HG03521 (cell line): ENCODE measurements around the gene CTNNBL1.
"Not testable (repeated sequence)": the region's sequence is repeated elsewhere in the genome, so short reads cannot be mapped to it uniquely, and the experiment has no call there.

Experiments used
- ATAC-seq: cut with Tn5 transposase; IDR thresholded peaks from one replicate; pipeline ENCODE4 v1.9.1; 2021; ENCODE audit warnings: mild to moderate bottlenecking, moderate library complexity; ENCODE audit not compliant: unreplicated experiment

Gene CTNNBL1

DNA sequence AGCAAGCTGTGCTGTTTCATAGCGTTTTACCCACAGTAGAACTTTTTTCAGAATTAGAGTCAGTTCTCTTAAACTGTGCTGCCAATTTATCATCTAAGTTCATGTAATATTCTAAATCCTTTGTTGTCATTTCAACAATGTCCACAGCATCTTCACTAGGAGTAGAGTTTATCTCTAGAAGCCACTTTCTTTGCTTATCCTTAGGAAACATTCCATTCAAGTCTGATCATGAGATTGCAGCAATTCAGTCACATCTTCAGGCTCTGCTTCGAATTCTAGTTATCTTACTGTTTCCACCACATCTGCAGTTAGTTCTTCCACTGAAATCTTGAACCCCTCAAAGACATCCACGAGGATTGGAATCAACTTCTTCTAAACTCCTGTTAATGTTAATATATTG, 12.5 kb downstream of the CTNNBL1 start:
- no peak for ATAC-seq

DNA sequence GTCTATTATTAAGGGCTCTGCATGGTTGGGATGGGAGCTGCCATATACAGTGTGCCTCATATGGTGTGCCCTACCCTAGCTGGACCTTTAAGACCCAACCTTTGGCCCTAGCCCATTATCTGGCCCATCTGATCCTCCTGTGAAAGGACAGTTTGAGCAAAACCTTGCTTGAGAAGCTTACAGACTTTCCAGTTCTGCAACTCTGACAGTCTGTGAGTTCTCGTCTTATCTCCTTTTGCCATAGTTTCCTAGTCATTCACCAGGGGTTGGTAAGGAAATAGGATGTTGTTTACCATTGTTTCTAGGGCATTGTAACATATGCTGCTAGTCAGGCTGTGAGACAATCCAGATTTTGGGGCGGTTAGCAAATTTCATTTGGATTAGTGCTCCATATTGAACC, 17.2 kb downstream of the CTNNBL1 start:
- no peak for ATAC-seq

- ATAC-seq, result no peak
Measured at GRCh38 chr20:37711994-37712964, 18.4 kb downstream of the CTNNBL1 start.

DNA sequence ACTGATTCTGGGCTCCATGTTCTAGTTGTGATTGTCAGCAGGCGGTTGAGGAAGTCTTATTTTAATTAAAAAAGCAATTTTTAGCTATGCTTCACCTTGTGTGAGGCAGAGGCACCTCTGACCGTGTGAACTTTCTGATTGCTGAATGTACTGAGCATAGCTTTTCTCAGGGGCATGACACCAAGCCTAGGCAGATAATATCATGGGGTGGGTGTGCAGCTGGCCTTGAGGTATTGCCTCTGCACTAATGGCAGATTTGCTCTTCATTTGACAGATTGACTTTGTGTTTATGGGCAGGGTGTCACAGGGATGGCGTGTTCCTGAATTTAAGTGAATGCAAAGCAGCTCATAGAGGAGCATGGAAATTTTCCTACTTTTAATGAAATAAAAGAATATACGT, 19.6 kb downstream of the CTNNBL1 start:
- no peak for ATAC-seq

GRCh38 chr20:37714978-37715672, 21.3 kb downstream of the CTNNBL1 start:
- no peak for ATAC-seq

DNA sequence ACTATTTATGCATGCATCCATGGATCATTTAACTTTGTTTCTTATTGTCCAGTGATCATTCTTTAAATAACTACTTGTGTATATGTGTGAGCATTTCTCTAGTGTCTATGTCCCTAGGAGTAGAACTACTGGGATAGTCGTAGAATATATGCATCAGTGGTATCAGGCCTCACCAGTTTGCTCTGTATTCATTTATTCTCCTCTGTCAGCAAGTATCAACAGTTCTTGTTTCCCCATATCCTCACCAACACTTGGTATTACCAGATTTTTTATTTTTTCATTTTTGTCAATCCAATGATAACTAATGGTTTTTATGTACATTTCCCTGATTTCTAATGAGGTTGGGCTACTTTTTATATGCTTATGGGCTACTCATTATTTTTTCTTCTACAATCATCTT, 27.9 kb downstream of the CTNNBL1 start:
- ATAC-seq, result no peak

GRCh38 chr20:37722312-37722711, 28.5 kb downstream of the CTNNBL1 start:
- not testable (repeated sequence) for ATAC-seq

DNA sequence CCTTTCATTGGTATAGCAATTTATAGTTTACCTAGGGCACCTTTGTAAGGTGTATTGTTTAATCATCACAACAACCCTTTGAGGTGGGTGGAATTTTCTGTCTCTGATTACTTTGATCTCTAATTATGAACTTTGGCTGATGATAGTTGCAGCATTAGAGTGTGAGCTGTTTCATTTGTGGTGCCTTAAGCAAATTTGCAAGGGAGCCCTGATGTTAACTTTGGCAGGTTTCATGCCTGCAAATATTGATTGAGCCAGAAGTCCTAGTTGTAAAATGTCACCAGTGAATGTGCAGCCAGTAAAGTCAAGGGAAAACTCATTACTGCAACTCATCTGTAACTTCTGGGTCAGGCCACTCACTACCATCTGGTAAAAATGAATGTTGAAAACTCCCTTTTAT, 29.8 kb downstream of the CTNNBL1 start:
- ATAC-seq, result no peak

DNA sequence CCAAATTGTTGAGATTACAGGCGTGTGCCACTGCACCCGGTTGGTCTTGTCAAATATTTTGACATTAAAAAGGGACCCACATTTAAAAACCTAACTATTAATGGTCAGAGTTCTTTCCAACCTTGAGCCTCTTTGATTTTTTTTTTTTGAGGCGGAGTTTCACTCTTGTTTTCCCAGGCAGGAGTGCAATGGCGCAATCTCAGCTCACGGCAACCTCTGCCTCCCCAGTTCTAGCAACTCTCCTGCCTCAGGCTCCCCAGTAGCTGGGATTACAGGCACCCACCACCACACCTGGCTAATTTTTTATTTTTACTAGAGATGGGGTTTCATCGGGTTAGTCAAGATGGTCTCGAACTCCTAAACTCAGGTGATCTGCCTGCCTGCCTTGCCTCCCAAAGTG, 31.3 kb downstream of the CTNNBL1 start:
- no peak for ATAC-seq

DNA sequence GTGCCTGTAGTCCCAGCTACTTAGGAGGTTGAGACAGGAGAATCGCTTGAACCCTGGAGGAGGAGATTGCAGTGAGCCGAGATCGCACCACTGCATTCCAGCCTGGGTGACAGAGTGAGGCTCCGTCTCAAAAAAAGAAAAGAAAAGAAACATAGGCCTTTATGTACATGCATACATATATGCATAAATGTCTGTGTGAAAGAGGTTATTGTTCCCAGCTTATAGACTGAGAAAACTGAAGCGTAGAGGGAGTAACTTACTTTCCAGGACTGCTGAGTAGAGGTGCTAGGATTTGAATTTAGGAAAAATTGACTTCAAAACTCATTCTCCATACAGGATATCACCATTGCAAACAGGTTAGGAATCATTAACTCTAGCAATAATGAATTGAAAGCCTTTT, 32.0 kb downstream of the CTNNBL1 start:
- ATAC-seq, result no peak

- no peak for ATAC-seq
Measured at GRCh38 chr20:37726321-37726720, 32.5 kb downstream of the CTNNBL1 start.

DNA sequence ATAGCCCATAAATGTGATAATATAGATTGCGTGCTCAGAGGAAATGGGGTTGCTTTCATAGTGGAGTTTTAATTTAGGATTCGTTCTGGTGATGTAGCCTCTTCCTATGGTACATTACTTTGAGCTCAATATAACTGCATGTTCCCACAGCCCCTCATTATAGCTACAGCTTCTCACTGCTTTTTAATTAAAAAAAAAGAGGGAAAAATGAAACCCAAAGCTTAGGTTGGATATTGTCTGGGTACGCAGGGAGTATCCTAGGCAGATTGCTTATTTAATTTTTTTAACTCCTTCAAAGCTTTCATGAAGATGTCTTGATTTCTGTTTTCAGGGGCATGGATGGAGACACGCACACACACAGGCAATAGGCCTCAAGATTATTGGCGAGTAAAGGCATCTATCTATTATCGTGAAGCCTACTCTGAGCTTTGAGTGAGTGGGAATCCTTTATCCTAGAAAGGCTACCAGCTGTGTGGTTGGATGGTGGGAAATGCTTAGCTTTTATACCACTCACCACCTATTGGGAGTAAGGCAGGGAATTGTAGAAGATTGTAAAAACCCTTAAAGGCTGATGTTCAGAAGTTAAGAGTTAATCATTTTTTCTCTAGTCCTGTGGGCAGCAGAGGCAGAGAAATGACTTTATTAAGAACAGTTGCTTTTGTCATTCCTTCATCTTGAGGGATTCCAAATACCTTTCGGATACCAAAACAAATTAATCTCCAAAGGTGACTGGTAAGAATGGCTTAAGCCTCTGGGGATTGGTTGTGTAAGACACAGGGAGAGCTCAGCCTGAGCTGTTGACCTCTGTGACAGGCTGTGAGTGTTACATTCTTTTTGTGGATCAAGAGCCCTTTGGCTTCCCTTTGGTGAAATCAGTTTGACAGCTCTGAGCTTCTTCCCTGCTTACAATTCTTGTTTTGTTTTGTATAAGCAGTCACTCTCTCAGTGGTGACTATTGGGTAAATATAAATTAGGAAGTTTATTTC, 33.4 kb downstream of the CTNNBL1 start:
- ATAC-seq, result no peak

DNA sequence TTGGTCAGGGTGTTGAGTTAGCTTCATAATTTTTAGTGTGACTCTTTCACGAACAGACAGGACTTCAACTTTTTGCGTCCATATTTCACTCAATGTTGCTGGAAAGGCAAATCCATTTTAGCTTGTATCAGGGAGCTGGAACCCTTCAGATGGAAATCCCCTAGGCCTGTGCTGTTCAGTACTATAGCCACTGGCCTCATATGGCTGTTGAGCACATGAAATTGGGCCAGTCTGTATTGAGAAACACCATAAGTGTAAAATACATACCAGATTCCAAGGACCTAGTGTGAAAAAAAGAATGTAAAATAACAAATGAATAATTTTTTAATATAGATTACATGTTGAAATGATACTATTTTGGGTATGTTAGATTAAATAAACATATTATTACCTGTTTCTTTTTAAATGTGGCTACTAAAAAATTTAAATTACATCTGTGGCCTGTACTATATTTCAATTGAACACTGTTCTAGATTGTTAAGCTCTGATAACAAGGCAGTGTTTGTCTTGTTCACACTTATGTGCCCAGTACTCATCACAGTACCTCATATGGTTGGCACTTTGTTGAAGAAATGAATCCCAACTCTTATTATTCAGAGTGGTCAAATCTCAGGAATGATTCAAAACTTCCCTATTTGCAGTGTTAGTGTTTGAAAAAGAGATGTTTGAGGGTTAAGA, 34.3 kb downstream of the CTNNBL1 start:
- no peak for ATAC-seq

DNA sequence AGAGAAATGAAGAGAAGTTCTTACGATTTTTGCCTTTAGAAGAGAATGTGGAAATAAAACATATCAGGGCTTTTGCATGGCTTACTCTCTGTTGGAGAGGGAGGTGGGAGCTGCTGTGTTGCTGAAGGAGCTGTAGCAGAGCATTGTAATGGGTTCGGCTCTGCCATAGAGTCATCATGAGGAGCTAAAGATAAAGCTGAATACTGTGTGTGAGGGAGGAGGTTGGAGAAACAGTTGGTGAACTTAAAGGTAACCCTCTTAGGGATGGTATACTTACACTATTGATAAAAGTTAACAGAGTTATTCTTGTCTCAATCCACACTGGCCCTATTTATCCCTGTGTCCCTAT, 34.8 kb downstream of the CTNNBL1 start:
- no peak for ATAC-seq

DNA sequence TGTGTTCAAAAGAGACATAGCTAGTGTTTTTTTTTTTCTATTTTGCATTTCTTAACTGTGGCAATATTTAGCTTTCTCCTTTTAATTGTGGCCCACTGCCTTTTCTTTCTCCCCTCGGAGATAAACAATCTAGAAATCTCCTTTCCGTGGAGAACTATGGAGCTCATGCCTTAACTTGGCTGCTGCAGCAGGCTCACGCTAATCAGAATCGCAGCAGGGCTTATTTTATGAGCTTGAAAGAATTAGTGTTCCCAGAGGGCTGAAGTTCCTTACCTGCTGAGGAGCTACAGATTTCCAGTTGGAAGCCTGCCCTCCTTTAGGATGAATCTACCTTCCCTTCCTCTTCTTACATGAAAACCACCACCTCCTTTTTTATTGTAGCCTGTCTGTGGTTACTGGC, 35.6 kb downstream of the CTNNBL1 start:
- ATAC-seq, result no peak

DNA sequence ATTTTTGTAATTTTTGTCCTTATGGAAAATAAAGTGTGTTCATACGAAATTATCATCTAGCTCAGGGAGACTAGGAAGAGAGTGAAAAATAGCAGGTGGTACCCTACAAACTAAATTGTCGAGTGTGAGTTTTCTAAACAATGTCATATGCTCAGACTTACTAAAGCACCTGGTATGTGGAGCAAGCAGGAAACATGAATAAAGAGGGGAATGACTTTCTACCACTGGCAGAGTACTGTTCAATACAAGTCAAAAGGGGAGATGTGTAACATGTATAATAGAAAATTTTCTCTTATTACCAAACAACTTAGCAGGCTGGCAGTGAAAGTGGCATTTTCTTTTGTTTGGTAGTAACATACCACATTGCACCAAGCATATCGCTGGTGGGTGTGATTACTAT, 36.1 kb downstream of the CTNNBL1 start:
- ATAC-seq, result no peak

GRCh38 chr20:37733416-37733815, 39.6 kb downstream of the CTNNBL1 start:
- no peak for ATAC-seq

GRCh38 chr20:37734228-37734985, 40.6 kb downstream of the CTNNBL1 start:
- ATAC-seq, result no peak

DNA sequence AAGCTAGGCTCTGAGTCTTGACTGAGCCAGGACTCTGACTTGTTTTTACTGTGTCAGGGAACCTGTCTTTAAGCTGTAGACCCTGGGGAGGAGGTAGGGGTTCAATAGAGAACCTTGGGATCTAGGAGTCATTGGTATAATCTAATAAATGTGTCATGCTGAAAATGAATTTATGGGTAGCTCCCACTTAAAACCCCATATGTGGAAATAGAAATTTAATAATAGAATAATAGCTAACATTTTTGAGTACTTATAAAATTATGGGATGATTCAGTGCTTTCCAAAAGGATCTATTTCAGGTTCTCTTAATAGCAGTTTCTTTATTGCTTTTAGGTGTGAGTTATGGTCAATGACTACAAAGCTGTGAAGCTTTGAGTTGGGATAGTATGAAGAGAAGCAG, 41.7 kb downstream of the CTNNBL1 start:
- ATAC-seq, result no peak

GRCh38 chr20:37736132-37736531, 42.3 kb downstream of the CTNNBL1 start:
- no peak for ATAC-seq
